IMR-90 (cell line): ENCODE results near the gene SLC27A2. TPM values are rescaled to one million over a fixed set of nuclear protein-coding genes. Genes with fewer than 3 reads are reported as not detected.

Experiments used
- ATAC-seq: fragments of 200-7000 bp; cut with Tn5 transposase; 2 replicates; pipeline ENCODE4 v1.9.1; 2020; ENCODE audit warnings: low read depth, mild to moderate bottlenecking, moderate library complexity
- BruUV-seq: library from RNA; stranded (reverse); fragments of 400-500 nt; replicated peaks from 2 replicates; lab custom pipeline; 2021; lab: Mats Ljungman, UMichigan
- CTCF ChIA-PET: fragments of 300-600 bp; formaldehyde crosslinking; extraction: SDS; loops from one replicate; lab custom pipeline; 2021; ENCODE audit warnings: antibody characterized with exemption; lab: Yijun Ruan, JAX
- POLR2A ChIA-PET: fragments of 300-600 bp; sonication (Branson Sonifier 250); formaldehyde crosslinking; loops from one replicate; lab custom pipeline; 2022; ENCODE audit warnings: antibody characterized with exemption; ENCODE audit not compliant: unreplicated experiment; lab: Charles Lee
- DNase-seq: peaks from one replicate; pipeline ENCODE4 v3.0.0; 2013
- H2AFZ ChIP-seq: replicated peaks from 2 replicates; pipeline ENCODE3; 2013; ENCODE audit warnings: low read length, mild to moderate bottlenecking; ENCODE audit not compliant: poor library complexity
- H2AK5ac ChIP-seq: 2 replicates; pipeline ENCODE4 v1.6.1; 2013; ENCODE audit warnings: low read depth, low read length, inconsistent platforms
- H2AK9ac ChIP-seq: replicated peaks from 2 replicates; pipeline ENCODE3; 2013; ENCODE audit warnings: mild to moderate bottlenecking, low read depth, low read length, moderate library complexity; ENCODE audit not compliant: poor library complexity
- H2BK120ac ChIP-seq: 2 replicates; pipeline ENCODE4 v1.6.1; 2013; ENCODE audit warnings: low read depth, low read length, inconsistent platforms
- H2BK15ac ChIP-seq: 3 replicates; pipeline ENCODE4 v1.6.1; 2013; ENCODE audit warnings: low read depth, low read length, inconsistent platforms
- H2BK20ac ChIP-seq: 2 replicates; pipeline ENCODE4 v1.6.1; 2013; ENCODE audit warnings: low read depth, mild to moderate bottlenecking, inconsistent platforms, low read length, moderate library complexity
- H2BK5ac ChIP-seq: 2 replicates; pipeline ENCODE4 v1.6.1; 2013; ENCODE audit warnings: mild to moderate bottlenecking, low read depth, low read length, inconsistent platforms; ENCODE audit not compliant: poor library complexity, severe bottlenecking
- H3K14ac ChIP-seq: replicated peaks from 2 replicates; pipeline ENCODE4 v1.6.1; 2013; ENCODE audit warnings: low read depth, low read length, inconsistent platforms
- H3K18ac ChIP-seq: 2 replicates; pipeline ENCODE4 v1.6.1; 2013; ENCODE audit warnings: low read depth, low read length, control low read depth
- H3K23ac ChIP-seq: 2 replicates; pipeline ENCODE4 v1.6.1; 2013; ENCODE audit warnings: low read depth, low read length, inconsistent platforms
- H3K27ac ChIP-seq: 2 replicates; pipeline ENCODE4 v1.5.1; 2013; ENCODE audit warnings: mild to moderate bottlenecking, control low read depth, low read length; ENCODE audit not compliant: insufficient read depth
- H3K27me3 ChIP-seq: 2 replicates; pipeline ENCODE4 v1.6.1; 2013; ENCODE audit warnings: low read length; ENCODE audit not compliant: control insufficient read depth, insufficient read depth
- H3K36me3 ChIP-seq: 2 replicates; pipeline ENCODE4 v1.6.1; 2013; ENCODE audit warnings: low read length, mixed read lengths; ENCODE audit not compliant: control insufficient read depth, insufficient read depth
- H3K4ac ChIP-seq: 2 replicates; pipeline ENCODE4 v1.6.1; 2013; ENCODE audit warnings: low read depth, low read length, inconsistent platforms
- H3K4me1 ChIP-seq: 2 replicates; pipeline ENCODE4 v1.6.1; 2013; ENCODE audit warnings: low read length, mixed read lengths; ENCODE audit not compliant: control insufficient read depth, insufficient read depth
- H3K4me2 ChIP-seq: 2 replicates; pipeline ENCODE4 v1.6.1; 2013; ENCODE audit warnings: low read depth, mild to moderate bottlenecking, control low read depth, low read length, moderate library complexity
- H3K4me3 ChIP-seq: 2 replicates; pipeline ENCODE4 v1.5.1; 2013; ENCODE audit warnings: low read depth, mild to moderate bottlenecking, control low read depth, low read length, moderate library complexity; ENCODE audit not compliant: insufficient read depth
- H3K56ac ChIP-seq: 2 replicates; pipeline ENCODE4 v1.6.1; 2013; ENCODE audit warnings: low read length, inconsistent platforms; ENCODE audit not compliant: insufficient read depth; ENCODE audit errors: extremely low read depth
- H3K79me1 ChIP-seq, 2 experiments: 2 replicates each; pipeline ENCODE4 v1.6.1; 2013; ENCODE audit warnings: low read length in 2 of 2, inconsistent platforms in 1 of 2, low read depth in 1 of 2
- H3K9ac ChIP-seq: 2 replicates; pipeline ENCODE4 v1.6.1; 2013; ENCODE audit warnings: low read depth, low read length, control low read depth
- H3K9me1 ChIP-seq: 2 replicates; pipeline ENCODE4 v1.6.1; 2013; ENCODE audit warnings: low read length, inconsistent platforms; ENCODE audit not compliant: insufficient read depth
- H3K9me3 ChIP-seq: 2 replicates; pipeline ENCODE4 v1.6.1; 2013; ENCODE audit warnings: low read length; ENCODE audit not compliant: control insufficient read depth, insufficient read depth
- H4K20me1 ChIP-seq: 2 replicates; pipeline ENCODE4 v1.6.1; 2013; ENCODE audit warnings: low read length, inconsistent platforms; ENCODE audit not compliant: insufficient read depth
- H4K5ac ChIP-seq: 2 replicates; pipeline ENCODE4 v1.6.1; 2013; ENCODE audit warnings: mild to moderate bottlenecking, low read depth, low read length, control low read depth
- H4K8ac ChIP-seq, 2 experiments: 2 replicates each; pipeline ENCODE4 v1.6.1; 2013; ENCODE audit warnings: low read depth in 2 of 2, low read length in 2 of 2, control low read depth in 1 of 2, inconsistent platforms in 1 of 2
- H4K91ac ChIP-seq: 2 replicates; pipeline ENCODE4 v1.6.1; 2013; ENCODE audit warnings: low read depth, low read length, inconsistent platforms; ENCODE audit not compliant: insufficient read depth
- BHLHE40 ChIP-seq: fragments of 150-350 bp; IDR thresholded peaks from 2 replicates; pipeline ENCODE4 v1.6.1; 2016; ENCODE audit warnings: mild to moderate bottlenecking, low read depth, low read length
- CHD1 ChIP-seq: IDR thresholded peaks from 2 replicates; pipeline ENCODE4 v1.6.1; 2012; ENCODE audit warnings: low read depth, low read length, improper control_type of control experiment
- FOS ChIP-seq: fragments of 150-350 bp; IDR thresholded peaks from 2 replicates; pipeline ENCODE4 v1.6.1; 2016; ENCODE audit warnings: low read depth, low read length
- MAFK ChIP-seq: IDR thresholded peaks from 2 replicates; pipeline ENCODE4 v1.6.1; 2012; ENCODE audit warnings: low read depth, low read length, improper control_type of control experiment
- POLR2A ChIP-seq: IDR thresholded peaks from 2 replicates; pipeline ENCODE4 v1.6.1; 2012; ENCODE audit warnings: mild to moderate bottlenecking, low read depth, low read length
- RAD21 ChIP-seq: IDR thresholded peaks from 2 replicates; pipeline ENCODE4 v1.6.1; 2012; ENCODE audit warnings: low read length, improper control_type of control experiment
- RCOR1 ChIP-seq: IDR thresholded peaks from 2 replicates; pipeline ENCODE4 v1.6.1; 2012; ENCODE audit warnings: mild to moderate bottlenecking, low read length, improper control_type of control experiment; ENCODE audit not compliant: insufficient replicate concordance
- WGBS, 2 experiments: methylation state at CpG; one replicate each; pipeline versions ENCODE4 v1.1.5 to v1.1.7; 2013; ENCODE audit warnings: missing lambda C conversion rate in 2 of 2; ENCODE audit not compliant: insufficient read length in 1 of 2; ENCODE audit errors: extremely low coverage in 2 of 2; 5-methylcytosine and 5-hydroxymethylcytosine counted together
- dilution Hi-C: fragments of 300-500 bp; cut with HindIII; formaldehyde crosslinking; loops from one replicate; pipeline ENCODE4 v1.14.3; 2018; ENCODE audit warnings: low sequenced_read_pairs; ENCODE audit not compliant: unreplicated experiment
- in situ Hi-C: fragments of 300-500 bp; cut with MboI; formaldehyde crosslinking; loops from 3 replicates; pipeline ENCODE4 v1.14.3; 2019; ENCODE audit warnings: low sequenced_read_pairs, inconsistent platforms, mixed read lengths
- intact Hi-C: fragments of 100-400 bp; cut with micrococcal nuclease; formaldehyde crosslinking; loops from 2 replicates; pipeline ENCODE4 v1.10.0; 2022
- polyA plus RNA-seq, 3 experiments: library from polyadenylated mRNA; depleted of rRNA; stranded (reverse); fragments of >200 nt; gene quantifications; 2 replicates each; pipeline ENCODE4 v1.2.3, GENCODE V29; 2012; ENCODE audit warnings: low replicate concordance in 1 of 3
- total RNA-seq: library from RNA; depleted of rRNA; stranded (reverse); fragments of >200 nt; gene quantifications from 2 replicates; pipeline ENCODE4 v1.2.3, GENCODE V29; 2012
- TF ChIP-seq, protein P1 (sequence below): conservative IDR thresholded peaks from 2 replicates; pipeline ENCODE4 v1.5.1; 2012; ENCODE audit warnings: mild to moderate bottlenecking, low read depth, low read length, improper control_type of control experiment

SLC27A2 gene
- total and polyA plus RNA-seq, 2 of the 4 experiments (the other 2 are of a cell fraction): under 0.01 TPM; not detected in 1

DNA sequence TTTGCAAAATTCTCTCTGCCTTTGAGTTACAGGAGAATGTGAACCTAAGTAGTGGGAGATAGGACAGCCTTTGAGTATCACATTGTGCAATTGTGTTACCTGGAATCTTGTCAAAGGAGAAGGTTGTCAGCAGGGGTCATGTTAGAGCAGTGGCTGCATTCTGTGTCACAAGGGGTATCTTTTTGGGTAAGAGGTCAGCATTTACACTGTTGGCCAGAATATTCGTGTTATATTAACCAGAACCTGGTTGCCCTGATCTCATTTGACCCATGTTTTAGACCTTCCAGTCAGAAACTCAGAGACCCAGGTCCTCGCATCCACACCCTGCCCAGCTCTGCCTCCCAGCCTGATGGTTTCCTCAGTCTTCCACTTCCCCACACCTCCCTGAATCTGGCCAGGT is 56.3 kb downstream of the SLC27A2 start:
- Histone ChIP-seq H3K9me3 (no peaks in the 10 kb centered on the region), H2BK20ac (no peak overlapping the region), H3K79me1 (no peaks in the 10 kb centered on the region), H3K23ac (no peak overlapping the region), H4K91ac (no peak overlapping the region), H3K4me2 (no peak overlapping the region), H2AFZ (no peak overlapping the region), H3K9me1 (no peaks in the 10 kb centered on the region), H4K20me1 (no peaks in the 10 kb centered on the region), H3K9ac (no peak overlapping the region), H3K36me3 (no peaks in the 10 kb centered on the region), H3K4me3 (no peak overlapping the region), H3K56ac (no peak overlapping the region), H3K14ac (no peak overlapping the region), H2BK15ac (no peak overlapping the region), H3K4ac (no peak overlapping the region), H2BK5ac (no peak overlapping the region), H2AK5ac (no peak overlapping the region), H2BK120ac (no peak overlapping the region), H2AK9ac (no peak overlapping the region), H4K5ac (no peak overlapping the region), H3K27me3 (no peaks in the 10 kb centered on the region), H4K8ac (no peak overlapping the region), H3K18ac (no peak overlapping the region), H3K27ac (no peak overlapping the region), H3K4me1 (no peaks in the 10 kb centered on the region; the same call in 1 of the 2 replicates)
- no CpG with 5 or more reads among the region's 2 CpGs for WGBS, 2 experiments
- ChIA-PET CTCF (no interaction called here), POLR2A (no interaction called here)
- DNase-seq: no peak
- intact Hi-C loops (no loop called here), in situ Hi-C loops (no loop called here), dilution Hi-C loops (no loop called here)
- ATAC-seq: no peak
- TF ChIP-seq RCOR1 (no peak), BHLHE40 (no peak), RAD21 (no peak), POLR2A (no peak), FOS (no peak), MAFK (no peak), CHD1 (no peak)
- TF ChIP-seq, protein P1, sequence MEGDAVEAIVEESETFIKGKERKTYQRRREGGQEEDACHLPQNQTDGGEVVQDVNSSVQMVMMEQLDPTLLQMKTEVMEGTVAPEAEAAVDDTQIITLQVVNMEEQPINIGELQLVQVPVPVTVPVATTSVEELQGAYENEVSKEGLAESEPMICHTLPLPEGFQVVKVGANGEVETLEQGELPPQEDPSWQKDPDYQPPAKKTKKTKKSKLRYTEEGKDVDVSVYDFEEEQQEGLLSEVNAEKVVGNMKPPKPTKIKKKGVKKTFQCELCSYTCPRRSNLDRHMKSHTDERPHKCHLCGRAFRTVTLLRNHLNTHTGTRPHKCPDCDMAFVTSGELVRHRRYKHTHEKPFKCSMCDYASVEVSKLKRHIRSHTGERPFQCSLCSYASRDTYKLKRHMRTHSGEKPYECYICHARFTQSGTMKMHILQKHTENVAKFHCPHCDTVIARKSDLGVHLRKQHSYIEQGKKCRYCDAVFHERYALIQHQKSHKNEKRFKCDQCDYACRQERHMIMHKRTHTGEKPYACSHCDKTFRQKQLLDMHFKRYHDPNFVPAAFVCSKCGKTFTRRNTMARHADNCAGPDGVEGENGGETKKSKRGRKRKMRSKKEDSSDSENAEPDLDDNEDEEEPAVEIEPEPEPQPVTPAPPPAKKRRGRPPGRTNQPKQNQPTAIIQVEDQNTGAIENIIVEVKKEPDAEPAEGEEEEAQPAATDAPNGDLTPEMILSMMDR: no peak
- no TSS peak for BruUV-seq
